Measurements from ENCODE around the gene S100A5. TPM values are rescaled to one million over a fixed set of nuclear protein-coding genes. Genes with fewer than 3 reads are reported as not detected.

S100A5 gene
- total and polyA plus RNA-seq, 2 of the 8 experiments (the other 6 are each of a cell fraction or from before 2014, with no cell fraction given), result not detected

DNA sequence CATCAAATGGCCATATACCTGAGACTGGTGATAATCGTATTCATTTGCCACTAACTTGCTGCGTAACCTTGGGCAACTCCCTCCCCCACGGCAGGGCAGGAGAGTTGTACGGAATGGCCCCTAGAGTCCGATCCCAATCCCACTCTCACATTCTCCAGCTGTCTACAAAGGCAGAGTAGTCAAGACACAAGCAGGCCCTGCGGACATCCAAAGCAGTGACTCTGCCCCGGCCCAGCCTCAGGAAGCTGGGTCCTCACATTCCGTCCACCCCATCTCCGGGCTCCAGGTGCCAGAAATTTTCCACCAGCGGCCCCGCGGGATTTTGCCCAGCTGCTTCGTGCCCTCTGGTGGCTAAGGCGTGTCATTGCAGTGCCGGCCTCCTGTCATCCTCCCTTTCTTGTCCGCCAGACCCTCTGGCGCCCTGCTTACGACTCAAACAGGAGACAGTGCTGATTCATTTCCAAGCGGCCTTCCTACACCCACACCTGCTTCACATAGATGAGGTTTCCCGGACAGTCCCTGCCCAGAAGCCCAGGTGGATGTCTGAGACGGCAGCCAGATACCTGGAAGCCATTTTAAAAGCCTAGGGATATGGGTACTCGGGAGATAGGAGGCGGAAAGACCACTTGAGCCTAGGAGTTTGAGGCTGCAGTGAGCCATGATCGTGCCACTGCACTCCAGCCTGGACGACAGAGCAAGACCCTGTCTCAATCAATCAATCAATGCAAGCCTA is 27.8 kb upstream of the S100A5 start:
- Histone ChIP-seq H3K79me2 (ENCODE audit: control insufficient read depth in 1 of 2, insufficient read depth in 2 of 2, low read length in 2 of 2) (no peaks in the 10 kb centered on the region), H3K4me3 (ENCODE audit: extremely low read depth in 1 of 4, insufficient read depth in 2 of 4, low read depth in 3 of 4, low read length in 4 of 4) (peak overlapping the region in 3 of 4 experiments; percentile 9 to 41 (median 23); a peak in 3 of 8 replicates), H3K23ac (ENCODE audit: insufficient read length) (no peak overlapping the region), H3K9ac (replicated peaks in 1 of 4; ENCODE audit: extremely low read depth in 1 of 4, low read depth in 3 of 4, low read length in 3 of 4) (peak overlapping the region in 2 of 4 experiments; percentile 27 to 38; a peak in 3 of 7 replicates), H3K23me2 (ENCODE audit: low read depth, low read length) (peaks cover 2% of the 10 kb centered on the region), H3K18ac (ENCODE audit: extremely low read depth, low read length) (peak overlapping the region; percentile 26), H3K56ac (replicated peaks; ENCODE audit: insufficient read length, low read depth, low read length) (peak overlapping the region; percentile 73), H3K27ac (ENCODE audit: low read depth, low read length) (peak overlapping the region; percentile 39; the same call in 1 of the 2 replicates), H3K4me1 (replicated peaks in 1 of 4; ENCODE audit: control insufficient read depth in 3 of 4, insufficient read depth in 4 of 4, low read length in 3 of 4) (peaks cover 11 to 26% (median 20%) of the 10 kb centered on the region in 4 experiments), H3K14ac (ENCODE audit: insufficient read length) (no peak overlapping the region), H2BK12ac (ENCODE audit: low read depth, low read length) (peak overlapping the region; percentile 99), H2AFZ (ENCODE audit: low read length) (peak overlapping the region; percentile 94), H2BK15ac (ENCODE audit: low read length) (peak overlapping the region; percentile 99), H3K27me3 (replicated peaks in 1 of 4; ENCODE audit: control insufficient read depth in 3 of 4, extremely low read depth in 1 of 4, insufficient read depth in 3 of 4, low read length in 3 of 4) (0 out of 7 replicates have a peak, but pooled peaks cover 0 to 4% (median 0%) of the 10 kb centered on the region in 4 experiments), H3K4ac (replicated peaks; ENCODE audit: insufficient read length, low read depth, low read length) (no peak overlapping the region), H4K5ac (ENCODE audit: insufficient read length, low read depth, low read length) (no peak overlapping the region), H2BK5ac (ENCODE audit: low read depth, low read length) (peak overlapping the region; percentile 97; the same call in 1 of the 2 replicates), H2AK5ac (ENCODE audit: low read depth, low read length) (no peak overlapping the region), H3K79me1 (ENCODE audit: low read depth, low read length) (no peaks in the 10 kb centered on the region), H4K20me1 (replicated peaks in 1 of 2; ENCODE audit: control insufficient read depth in 1 of 2, insufficient read depth in 2 of 2, low read length in 2 of 2) (no peaks in the 10 kb centered on the region), H4K8ac (ENCODE audit: extremely low read depth, insufficient read depth, low read length) (0 out of 2 replicates have a peak overlapping the region, but pooled peaks have one; percentile 7), H4K91ac (replicated peaks; ENCODE audit: insufficient read length, low read length) (peak overlapping the region; percentile 92), H3K9me3 (ENCODE audit: insufficient read depth in 2 of 2, low read depth in 1 of 2, low read length in 1 of 2) (no peaks in the 10 kb centered on the region), H2BK120ac (replicated peaks; ENCODE audit: low read depth, low read length) (peak overlapping the region; percentile 11), H3K36me3 (ENCODE audit: control insufficient read depth in 2 of 4, insufficient read depth in 4 of 4, low read length in 3 of 4) (no peaks in the 10 kb centered on the region), H3K4me2 (ENCODE audit: insufficient read depth in 1 of 2, low read depth in 2 of 2, low read length in 2 of 2) (peak overlapping the region; percentile 1 to 61), H2BK20ac (ENCODE audit: low read length) (peak overlapping the region; percentile 95)
- ChIA-PET CTCF (ENCODE audit: partially characterized antibody) (interaction anchor here (0.7 to 7.5 kb wide), 33 partner anchors 9 to 216 kb away, joined by 3 to 224 read pairs (median 7); partner anchors contain the start of genes CHTOP, S100A1, S100A13 and S100A14), POLR2A (ENCODE audit: partially characterized antibody) (interaction anchor here (0.6 to 2.1 kb wide), 15 partner anchors 9 to 422 kb away, joined by 3 to 16 read pairs (median 4); partner anchors contain the start of genes CHTOP, RPS27, S100A1 and S100A13)
- FAIRE-seq (no peak), DNase-seq (ENCODE audit: low read depth in 1 of 2, low spot score in 2 of 2) (peak; percentile 81 to 94)
- WGBS, 2 experiments (ENCODE audit: extremely low coverage in 1 of 2, insufficient coverage in 1 of 2, insufficient read length in 1 of 2, insufficient replicate concordance in 2 of 2, low coverage in 1 of 2, low lambda C conversion rate in 2 of 2, missing lambda C conversion rate in 1 of 2), result 27% methylated on average over 24 of the region's 25 CpGs; no CpG with 5 or more reads in 1 of the 2 experiments
- TF ChIP-seq TAF1 (IDR thresholded peaks at IDR 0.05; ENCODE audit: low read depth, low read length), result peak; percentile 61; the same call in 1 of the 2 replicates
- no peak for TF ChIP-seq PHF8 (conservative IDR thresholded peaks at IDR 0.05; ENCODE audit: low read depth, low read length)
- no peak for TF ChIP-seq SIX5 (IDR thresholded peaks at IDR 0.05; ENCODE audit: low read depth, low read length)
- peak; percentile 36; the same call in 1 of the 2 replicates for TF ChIP-seq MAFK (IDR thresholded peaks at IDR 0.05; ENCODE audit: low read depth, low read length)
- TF ChIP-seq, protein P1, sequence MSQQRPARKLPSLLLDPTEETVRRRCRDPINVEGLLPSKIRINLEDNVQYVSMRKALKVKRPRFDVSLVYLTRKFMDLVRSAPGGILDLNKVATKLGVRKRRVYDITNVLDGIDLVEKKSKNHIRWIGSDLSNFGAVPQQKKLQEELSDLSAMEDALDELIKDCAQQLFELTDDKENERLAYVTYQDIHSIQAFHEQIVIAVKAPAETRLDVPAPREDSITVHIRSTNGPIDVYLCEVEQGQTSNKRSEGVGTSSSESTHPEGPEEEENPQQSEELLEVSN (IDR thresholded peaks at IDR 0.05), result peak; percentile 32
- peak; percentile 92 to 98 (median 97) for TF ChIP-seq CTCF (IDR thresholded peaks at IDR 0.05; ENCODE audit: control extremely low read depth in 1 of 3, insufficient read depth in 1 of 3, low read depth in 1 of 3, low read length in 3 of 3)
- TF ChIP-seq TAF7 (optimal IDR thresholded peaks at IDR 0.05; ENCODE audit: borderline replicate concordance, low read depth, low read length), result peak; percentile 58

All from H1 (cell line).